Common myeloid progenitor, CD34-positive (primary cell): ENCODE measurements around the gene TMA7.

Source experiments
- CTCF ChIA-PET: fragments of 350-600 bp; sonication (Branson Sonifier 250); formaldehyde crosslinking; loops from one replicate; lab custom pipeline; 2021; ENCODE audit warnings: antibody characterized with exemption; lab: Charles Lee
- POLR2A ChIA-PET: fragments of 350-600 bp; sonication (Branson Sonifier 250); formaldehyde crosslinking; loops from one replicate; lab custom pipeline; 2021; ENCODE audit warnings: antibody characterized with exemption; lab: Charles Lee
- DNase-seq, 3 donors: peaks; one replicate each; pipeline versions ENCODE4 v3.0.0 to v3.0.0-alpha.2; 2013
- H3K27ac ChIP-seq, 2 experiments: 1 replicate in 1 of 2; 2 replicates in 1 of 2; pipeline ENCODE4 v1.7.0; 2013; ENCODE audit warnings: inconsistent platforms in 2 of 2, low read length in 2 of 2, mild to moderate bottlenecking in 2 of 2, low read depth in 1 of 2, moderate library complexity in 1 of 2; ENCODE audit not compliant: severe bottlenecking in 2 of 2, insufficient read depth in 1 of 2, poor library complexity in 1 of 2
- H3K27me3 ChIP-seq, 5 experiments: replicated peaks in 2 of 5; 1 replicate in 3 of 5; 2 replicates in 2 of 5; pipeline versions ENCODE4 v1.6.1 to v1.7.0; 2013; ENCODE audit warnings: low read length in 4 of 5, mild to moderate bottlenecking in 2 of 5, moderate library complexity in 2 of 5, inconsistent platforms in 1 of 5; ENCODE audit not compliant: insufficient read depth in 5 of 5, control insufficient read depth in 4 of 5
- H3K36me3 ChIP-seq, 4 experiments: 1 replicate in 2 of 4; 2 replicates in 2 of 4; pipeline versions ENCODE4 v1.6.1 to v1.7.0; 2013; ENCODE audit warnings: low read length in 3 of 4, control low read depth in 1 of 4, mild to moderate bottlenecking in 1 of 4; ENCODE audit not compliant: control insufficient read depth in 4 of 4, insufficient read depth in 4 of 4
- H3K4me1 ChIP-seq, 4 experiments: 1 replicate in 3 of 4; 2 replicates in 1 of 4; pipeline versions ENCODE4 v1.6.1 to v1.7.1; 2013; ENCODE audit warnings: low read length in 3 of 4, mild to moderate bottlenecking in 3 of 4, control low read depth in 1 of 4, inconsistent platforms in 1 of 4, moderate library complexity in 1 of 4; ENCODE audit not compliant: control insufficient read depth in 4 of 4, insufficient read depth in 4 of 4; ENCODE audit errors: control extremely low read depth in 1 of 4
- H3K4me3 ChIP-seq, 7 experiments: 1 replicate in 4 of 7; 2 replicates in 3 of 7; pipeline versions ENCODE4 v1.5.1 to v1.7.0; 2013; ENCODE audit warnings: mild to moderate bottlenecking in 7 of 7, low read length in 6 of 7, moderate library complexity in 6 of 7, inconsistent platforms in 2 of 7, low read depth in 2 of 7, control low read depth in 1 of 7; ENCODE audit not compliant: insufficient read depth in 4 of 7, control insufficient read depth in 1 of 7; ENCODE audit errors: extremely low read depth in 1 of 7
- H3K9me3 ChIP-seq, 5 experiments: 1 replicate in 4 of 5; 2 replicates in 1 of 5; pipeline versions ENCODE4 v1.6.1 to v1.7.1; 2013; ENCODE audit warnings: low read length in 4 of 5, mild to moderate bottlenecking in 2 of 5, inconsistent platforms in 1 of 5, low read depth in 1 of 5, moderate library complexity in 1 of 5; ENCODE audit not compliant: control insufficient read depth in 4 of 5, insufficient read depth in 2 of 5; ENCODE audit errors: control extremely low read depth in 1 of 5
- WGBS: methylation state at CpG from one replicate; pipeline ENCODE4 v1.1.5; 2013; ENCODE audit not compliant: insufficient coverage; 5-methylcytosine and 5-hydroxymethylcytosine counted together

TMA7 gene

GRCh38 chr3:48404440-48405342 lies 35.4 kb upstream of the TMA7 start:
- Histone ChIP-seq H3K27ac (no peak overlapping the region), H3K4me1 (no peaks in the 10 kb centered on the region), H3K27me3 (no peaks in the 10 kb centered on the region), H3K36me3 (peaks cover 0 to 9% (median 2%) of the 10 kb centered on the region in 4 experiments), H3K4me3 (no peak overlapping the region), H3K9me3 (no peaks in the 10 kb centered on the region)
- CTCF ChIA-PET, result interaction anchor here (1.0 to 7.4 kb wide), 3 partner anchors 30 to 137 kb away, joined by 3 to 137 read pairs (median 3); no protein-coding TSS in a partner anchor
- POLR2A ChIA-PET, result no interaction called here
- no peak for DNase-seq
- WGBS, result 96% methylated on average over 21 of the region's 21 CpGs

GRCh38 chr3:48405343-48405881 lies 34.6 kb upstream of the TMA7 start:
- ChIA-PET POLR2A (no interaction called here), CTCF (interaction anchor here (1.4 to 7.4 kb wide), 3 partner anchors 29 to 134 kb away, joined by 3 to 137 read pairs (median 14); no protein-coding TSS in a partner anchor)
- WGBS, result 97% methylated on average over 7 of the region's 13 CpGs
- Histone ChIP-seq H3K9me3 (no peaks in the 10 kb centered on the region), H3K4me1 (no peaks in the 10 kb centered on the region), H3K36me3 (peaks cover 0 to 11% (median 5%) of the 10 kb centered on the region in 4 experiments), H3K27me3 (no peaks in the 10 kb centered on the region), H3K27ac (no peak overlapping the region), H3K4me3 (no peak overlapping the region)
- DNase-seq, result no peak

DNA sequence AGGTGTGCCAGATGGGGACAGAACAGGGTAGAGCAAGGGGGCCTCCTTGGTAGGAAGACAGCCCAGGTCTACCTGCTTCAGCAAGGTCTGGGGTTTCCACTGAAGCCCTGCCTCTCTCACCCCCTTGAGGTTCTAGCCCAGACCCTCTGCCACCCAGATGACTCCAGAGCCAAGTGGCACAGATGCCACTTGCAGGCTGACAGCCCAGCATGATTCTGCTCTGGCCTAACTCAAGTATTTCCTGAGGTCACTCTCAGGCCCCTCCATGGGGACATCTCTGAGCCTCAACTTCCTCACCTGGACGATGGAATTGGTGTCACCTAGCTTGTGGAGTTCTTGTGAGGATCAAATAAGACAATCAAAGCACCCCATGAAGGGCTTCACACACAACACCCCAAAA lies 34.1 kb upstream of the TMA7 start:
- no CpG with 5 or more reads among the region's 1 CpG for WGBS
- no peak overlapping the region for H3K27ac ChIP-seq
- H3K36me3 ChIP-seq, result peaks cover 0 to 13% (median 6%) of the 10 kb centered on the region in 4 experiments
- ChIA-PET POLR2A (no interaction called here), CTCF (interaction anchor here (2.2 to 3.9 kb wide), 2 partner anchors 30 to 101 kb away, joined by 6 to 14 read pairs; no protein-coding TSS in a partner anchor)
- no peak overlapping the region for H3K4me3 ChIP-seq
- H3K4me1 ChIP-seq, result no peaks in the 10 kb centered on the region
- no peaks in the 10 kb centered on the region for H3K9me3 ChIP-seq
- DNase-seq, result no peak
- H3K27me3 ChIP-seq, result no peaks in the 10 kb centered on the region

GRCh38 chr3:48406443-48407431 lies 33.3 kb upstream of the TMA7 start:
- ChIA-PET POLR2A (no interaction called here), CTCF (interaction anchor here (0.9 to 3.9 kb wide), 4 partner anchors 12 to 101 kb away, joined by 3 to 14 read pairs (median 5); no protein-coding TSS in a partner anchor)
- H3K27me3 ChIP-seq, result no peaks in the 10 kb centered on the region
- WGBS, result 90% methylated on average over 16 of the region's 18 CpGs
- no peak overlapping the region for H3K4me3 ChIP-seq
- peaks cover 0 to 19% (median 6%) of the 10 kb centered on the region in 4 experiments for H3K36me3 ChIP-seq
- H3K9me3 ChIP-seq, result no peaks in the 10 kb centered on the region
- no peak overlapping the region for H3K27ac ChIP-seq
- no peaks in the 10 kb centered on the region for H3K4me1 ChIP-seq
- DNase-seq, result no peak

- Histone ChIP-seq H3K27ac (no peak overlapping the region), H3K27me3 (no peaks in the 10 kb centered on the region), H3K4me3 (no peak overlapping the region), H3K9me3 (no peaks in the 10 kb centered on the region), H3K4me1 (no peaks in the 10 kb centered on the region), H3K36me3 (peaks cover 0 to 26% (median 7%) of the 10 kb centered on the region in 4 experiments)
- CTCF ChIA-PET, result interaction anchor here (0.5 to 3.9 kb wide), 8 partner anchors 11 to 139 kb away, joined by 3 to 14 read pairs (median 4); no protein-coding TSS in a partner anchor
- POLR2A ChIA-PET, result no interaction called here
- DNase-seq, result no peak
- 96% methylated on average over 7 of the region's 8 CpGs for WGBS
These were observed 32.4 kb upstream of the TMA7 start for GRCh38 chr3:48407542-48408099.

- ChIA-PET POLR2A (no interaction called here), CTCF (interaction anchor here (1.1 to 3.9 kb wide), 5 partner anchors 8 to 141 kb away, joined by 3 to 14 read pairs (median 4); no protein-coding TSS in a partner anchor)
- no peak for DNase-seq
- H3K4me1 ChIP-seq, result no peaks in the 10 kb centered on the region
- H3K27me3 ChIP-seq, result no peaks in the 10 kb centered on the region
- no peaks in the 10 kb centered on the region for H3K9me3 ChIP-seq
- 95% methylated on average over 4 of the region's 4 CpGs for WGBS
- no peak overlapping the region for H3K4me3 ChIP-seq
- H3K27ac ChIP-seq, result no peak overlapping the region
- peaks cover 0 to 28% (median 7%) of the 10 kb centered on the region in 4 experiments for H3K36me3 ChIP-seq
These were observed 31.2 kb upstream of the TMA7 start for GRCh38 chr3:48408823-48409281.
